GM23338 (cell line): Measurements from ENCODE around the gene RIOX2. TPM values are rescaled to one million over a fixed set of nuclear protein-coding genes. Genes with fewer than 3 reads are reported as not detected.
A peak's percentile ranks its signal among the peaks of the same experiment; 100 is the strongest.

Source experiments
- ATAC-seq: fragments of 200-7000 bp; cut with Tn5 transposase; 3 replicates; pipeline ENCODE4 v1.9.1; 2020
- DNase-seq: peaks from one replicate; pipeline ENCODE4 v3.0.0-alpha.2; 2015; ENCODE audit warnings: low spot score
- H2AFZ ChIP-seq: fragments of 200-600 bp; sonication (generic); 2 replicates; pipeline ENCODE4 v1.8.0; 2016; ENCODE audit warnings: antibody characterized with exemption, mild to moderate bottlenecking, moderate library complexity
- H3F3A ChIP-seq: fragments of 200-600 bp; sonication (generic); replicated peaks from 2 replicates; pipeline ENCODE4 v1.8.0; 2017; ENCODE audit warnings: antibody characterized with exemption, mixed run types, low read depth
- H3K27ac ChIP-seq: fragments of 200-600 bp; sonication (generic); 2 replicates; pipeline ENCODE4 v1.6.1; 2016; ENCODE audit warnings: low read depth
- H3K27me3 ChIP-seq: fragments of 200-600 bp; sonication (generic); 2 replicates; pipeline ENCODE4 v1.8.0; 2016; ENCODE audit warnings: mild to moderate bottlenecking, mixed run types, moderate library complexity; ENCODE audit not compliant: insufficient read depth
- H3K36me3 ChIP-seq: fragments of 200-600 bp; sonication (generic); 2 replicates; pipeline ENCODE4 v1.8.0; 2016; ENCODE audit warnings: mild to moderate bottlenecking; ENCODE audit not compliant: insufficient read depth
- H3K4me1 ChIP-seq: fragments of 200-600 bp; sonication (generic); 2 replicates; pipeline ENCODE4 v1.8.0; 2016; ENCODE audit warnings: mild to moderate bottlenecking, moderate library complexity; ENCODE audit not compliant: insufficient read depth
- H3K4me2 ChIP-seq: fragments of 200-600 bp; sonication (generic); 2 replicates; pipeline ENCODE4 v1.7.1; 2017; ENCODE audit warnings: mixed run types
- H3K4me3 ChIP-seq: fragments of 200-600 bp; sonication (generic); 2 replicates; pipeline ENCODE4 v1.6.1; 2016; ENCODE audit warnings: mixed run types
- H3K79me2 ChIP-seq: fragments of 200-600 bp; sonication (generic); replicated peaks from 2 replicates; pipeline ENCODE4 v1.8.0; 2017; ENCODE audit warnings: mild to moderate bottlenecking; ENCODE audit not compliant: insufficient read depth
- H3K9me2 ChIP-seq: fragments of 200-600 bp; sonication (generic); 2 replicates; pipeline ENCODE4 v1.8.0; 2017; ENCODE audit not compliant: insufficient read depth
- H4K20me1 ChIP-seq: fragments of 200-600 bp; sonication (generic); replicated peaks from 2 replicates; pipeline ENCODE4 v1.8.0; 2017; ENCODE audit warnings: mild to moderate bottlenecking; ENCODE audit not compliant: insufficient read depth
- H3K27ac Mint-ChIP-seq: 2 replicates; pipeline ENCODE4 v1.8.0; 2020; ENCODE audit warnings: inconsistent platforms, mild to moderate bottlenecking, moderate library complexity, mixed read lengths
- H3K27me3 Mint-ChIP-seq: 3 replicates; pipeline ENCODE4 v1.8.0; 2022; ENCODE audit warnings: low read depth, mild to moderate bottlenecking, moderate library complexity, mixed read lengths, inconsistent platforms; ENCODE audit not compliant: insufficient read depth, poor library complexity
- H3K36me3 Mint-ChIP-seq: 3 replicates; pipeline ENCODE4 v1.8.0; 2021; ENCODE audit warnings: low read depth, mild to moderate bottlenecking, inconsistent platforms, moderate library complexity, mixed read lengths
- H3K4me1 Mint-ChIP-seq: 3 replicates; pipeline ENCODE4 v1.8.0; 2020; ENCODE audit warnings: mild to moderate bottlenecking, inconsistent platforms, mixed read lengths
- H3K4me3 Mint-ChIP-seq: 3 replicates; pipeline ENCODE4 v1.8.0; 2021; ENCODE audit warnings: moderate library complexity, mild to moderate bottlenecking, inconsistent platforms, mixed read lengths
- H3K9me3 Mint-ChIP-seq: 3 replicates; pipeline ENCODE4 v1.8.0; 2020; ENCODE audit warnings: moderate library complexity, mild to moderate bottlenecking, inconsistent platforms, mixed read lengths
- JUNB ChIP-seq: IDR thresholded peaks from one replicate; pipeline ENCODE4 v1.6.1; 2016; ENCODE audit warnings: antibody characterized with exemption; ENCODE audit not compliant: unreplicated experiment
- REST ChIP-seq: IDR thresholded peaks from one replicate; pipeline ENCODE4 v1.6.1; 2018; ENCODE audit warnings: antibody characterized with exemption; ENCODE audit not compliant: unreplicated experiment
- ZNF462 ChIP-seq: fragments of 250-450 bp; sonication (Bioruptor Pico); IDR thresholded peaks from 2 replicates; pipeline ENCODE4 v1.5.0; 2020; ENCODE audit warnings: mild to moderate bottlenecking, moderate library complexity
- polyA plus RNA-seq: library from polyadenylated mRNA; unstranded; fragments of >200 nt; fragmentation: Nextera tagmentation; extraction: Ambion mirVana; gene quantifications from 2 replicates; pipeline ENCODE4 v1.2.1, GENCODE V29; 2016
- total RNA-seq: library from RNA; depleted of rRNA; stranded (reverse); fragments of >200 nt; shearing (Covaris generic); gene quantifications from 2 replicates; pipeline ENCODE4 v1.2.3, GENCODE V29; 2014

RIOX2 gene
- total and polyA plus RNA-seq, 2 experiments from 2014 or later: 9.0 to 10.7 TPM

GRCh38 chr3:97970956-97971620 is 1.1 kb downstream of the RIOX2 start (continued):
- TF ChIP-seq ZNF462 (CRISPR knock-in tag): no peak
- TF ChIP-seq REST: no peak

- Histone ChIP-seq H3K27me3 (peaks cover 14% of the 10 kb centered on the region), H2AFZ (no peak overlapping the region), H3K4me3 (no peak overlapping the region), H3K4me2 (no peak overlapping the region), H3K79me2 (peaks cover 4% of the 10 kb centered on the region; the same call in 1 of the 2 replicates), H3K4me1 (no peaks in the 10 kb centered on the region; the same call in 1 of the 2 replicates), H4K20me1 (no peaks in the 10 kb centered on the region; the same call in 1 of the 2 replicates), H3K9me2 (0 out of 2 replicates have a peak, but pooled peaks cover 3% of the 10 kb centered on the region), H3F3A (no peaks in the 10 kb centered on the region), H3K36me3 (no peaks in the 10 kb centered on the region), H3K27ac (no peak overlapping the region)
- DNase-seq: no peak
- Mint-ChIP-seq H3K9me3 (no peaks in the 10 kb centered on the region), H3K27ac (no peak overlapping the region), H3K4me3 (0 out of 3 replicates have a peak overlapping the region, but pooled peaks have one; percentile 86), H3K36me3 (0 out of 3 replicates have a peak, but pooled peaks cover 3% of the 10 kb centered on the region), H3K27me3 (peaks cover 16% of the 10 kb centered on the region), H3K4me1 (peaks cover 29% of the 10 kb centered on the region)
- TF ChIP-seq JUNB: no peak
- no peak for ATAC-seq
Measured at GRCh38 chr3:97970156-97970555, 2.1 kb downstream of the RIOX2 start.
